ENCODE data around the gene PPP3R1.
A peak's percentile ranks its signal among the peaks of the same experiment; 100 is the strongest.

- TF ChIP-seq CTCF (IDR thresholded peaks at IDR 0.05) (no peak), EP300 (IDR thresholded peaks at IDR 0.05; ENCODE audit: low read depth) (peak; percentile 69)
Measured at GRCh38 chr2:68252400-68253218, at the start of gene PPP3R1.
